K562 (cell line): ENCODE data around the gene METTL14. TPM values are rescaled to one million over a fixed set of nuclear protein-coding genes. Genes with fewer than 3 reads are reported as not detected.

Experiments used
- ATAC-seq: fragments of 200-7000 bp; cut with Tn5 transposase; 3 replicates; pipeline ENCODE4 v1.9.1; 2020; ENCODE audit warnings: moderate library complexity
- BruUV-seq: library from RNA; stranded (reverse); fragments of 400-500 nt; replicated peaks from 2 replicates; lab custom pipeline; 2021; lab: Mats Ljungman, UMichigan
- CTCF ChIA-PET: fragments of 300-600 bp; formaldehyde crosslinking; extraction: SDS; loops from one replicate; lab custom pipeline; 2021; ENCODE audit warnings: low intra/inter-chr PET ratio; lab: Yijun Ruan, JAX
- POLR2A ChIA-PET: fragments of 300-600, 350-650 bp; sonication (Branson Sonifier 250); formaldehyde crosslinking; extraction: SDS; loops from one replicate; lab custom pipeline; 2021; ENCODE audit warnings: antibody characterized with exemption, inconsistent platforms; lab: Yijun Ruan, JAX
- DNase-seq, 4 experiments: peaks; one replicate each; pipeline versions ENCODE4 v3.0.0 to v3.0.0-alpha.2; 2011 to 2018; ENCODE audit warnings: low spot score in 3 of 4, mixed read lengths in 3 of 4; ENCODE audit errors: extremely low read depth in 1 of 4
- FAIRE-seq: peaks from 2 replicates; lab custom pipeline; 2011; peaks lifted over from hg19 to GRCh38; lab: Jason Lieb, UNC
- H2AFZ ChIP-seq: 2 replicates; pipeline ENCODE4 v1.6.0; 2011; ENCODE audit warnings: low read depth, low read length, control low read depth, inconsistent platforms
- H3K27ac ChIP-seq: fragments of 200-600 bp; 3 replicates; pipeline ENCODE4 v1.8.0; 2011; ENCODE audit warnings: low read depth, mild to moderate bottlenecking, control low read depth, inconsistent platforms, low read length, moderate library complexity, mixed read lengths; ENCODE audit errors: extremely low read depth
- H3K27me3 ChIP-seq, 2 experiments: fragments of 300-600 bp in 1 of 2; 2 replicates in 1 of 2; 3 replicates in 1 of 2; pipeline versions ENCODE4 v1.6.0 to v1.8.0; 2011; ENCODE audit warnings: inconsistent platforms in 2 of 2, low read length in 2 of 2, mild to moderate bottlenecking in 1 of 2, mixed read lengths in 1 of 2, moderate library complexity in 1 of 2; ENCODE audit not compliant: control insufficient read depth in 2 of 2, insufficient read depth in 2 of 2
- H3K36me3 ChIP-seq: fragments of 300-600 bp; 3 replicates; pipeline ENCODE4 v1.8.0; 2011; ENCODE audit warnings: mild to moderate bottlenecking, low read length, inconsistent platforms; ENCODE audit not compliant: control insufficient read depth, insufficient read depth
- H3K4me1 ChIP-seq, 2 experiments: fragments of 200-600 bp in 1 of 2; replicated peaks in 1 of 2; 2 replicates in 1 of 2; 3 replicates in 1 of 2; pipeline versions ENCODE4 v1.5.1 to v1.8.0; 2011; ENCODE audit warnings: inconsistent platforms in 2 of 2, low read length in 2 of 2, mild to moderate bottlenecking in 1 of 2, mixed read lengths in 1 of 2, moderate library complexity in 1 of 2; ENCODE audit not compliant: control insufficient read depth in 2 of 2, insufficient read depth in 2 of 2
- H3K4me2 ChIP-seq: 2 replicates; pipeline ENCODE4 v1.6.1; 2011; ENCODE audit warnings: low read length, control low read depth, inconsistent platforms, mixed read lengths; ENCODE audit not compliant: insufficient read depth
- H3K4me3 ChIP-seq: fragments of 200-600 bp; sonication (generic), shearing (Covaris generic); 2 replicates; pipeline ENCODE4 v1.5.1; 2016; ENCODE audit warnings: control low read depth, inconsistent platforms
- H3K79me2 ChIP-seq: fragments of 200-600 bp; 3 replicates; pipeline ENCODE4 v1.8.0; 2011; ENCODE audit warnings: low read length, inconsistent platforms; ENCODE audit not compliant: control insufficient read depth, insufficient read depth
- H3K9ac ChIP-seq, 2 experiments: 2 replicates each; pipeline versions ENCODE4 v1.6.0 to v1.6.1; 2011; ENCODE audit warnings: low read depth in 2 of 2, low read length in 2 of 2, control low read depth in 1 of 2, inconsistent platforms in 1 of 2, mild to moderate bottlenecking in 1 of 2, mixed read lengths in 1 of 2; ENCODE audit not compliant: insufficient read depth in 1 of 2
- H3K9me1 ChIP-seq: one replicate; pipeline ENCODE4 v1.6.0; 2011; ENCODE audit warnings: inconsistent platforms, mild to moderate bottlenecking, low read length, moderate library complexity; ENCODE audit not compliant: control insufficient read depth, insufficient read depth
- H3K9me3 ChIP-seq: replicated peaks from 2 replicates; pipeline ENCODE4 v1.5.1; 2011; ENCODE audit warnings: low read depth, low read length, inconsistent platforms; ENCODE audit not compliant: control insufficient read depth, insufficient read depth
- H4K20me1 ChIP-seq: replicated peaks from 2 replicates; pipeline ENCODE4 v1.6.1; 2011; ENCODE audit warnings: low read length, inconsistent platforms, mixed read lengths; ENCODE audit not compliant: control insufficient read depth, insufficient read depth
- AFF4 ChIP-seq: sonication (generic); formaldehyde crosslinking; IDR thresholded peaks from 2 replicates; pipeline ENCODE4 v1.8.0; 2023; ENCODE audit warnings: mild to moderate bottlenecking, missing genetic modification reagents
- CREB3 ChIP-seq: fragments of 450-650 bp; conservative IDR thresholded peaks from 2 replicates; pipeline ENCODE4 v1.6.1; 2016; ENCODE audit warnings: missing genetic modification characterization, low read depth, mild to moderate bottlenecking, missing compliant biosample characterization, moderate library complexity
- GTF2F1 ChIP-seq: IDR thresholded peaks from 2 replicates; pipeline ENCODE4 v1.6.1; 2011; ENCODE audit warnings: low read depth, low read length, improper control_type of control experiment
- HNRNPL ChIP-seq: fragments of 200-400 bp; formaldehyde crosslinking; IDR thresholded peaks from 2 replicates; pipeline ENCODE4 v1.6.1; 2017; ENCODE audit warnings: low read depth, mild to moderate bottlenecking, low read length
- HOMEZ ChIP-seq: fragments of 250-450 bp; sonication (Bioruptor Pico); IDR thresholded peaks from 2 replicates; pipeline ENCODE4 v1.4.0; 2020; ENCODE audit warnings: mild to moderate bottlenecking, moderate library complexity
- NR3C1 ChIP-seq: sonication (generic); formaldehyde crosslinking; IDR thresholded peaks from 2 replicates; pipeline ENCODE4 v1.8.1; 2022; ENCODE audit warnings: missing genetic modification reagents
- SUPT5H ChIP-seq: fragments of 450-650 bp; IDR thresholded peaks from 2 replicates; pipeline ENCODE4 v1.6.1; 2016
- UBTF ChIP-seq, 2 experiments: IDR thresholded peaks; 2 replicates each; pipeline ENCODE4 v1.6.1; 2012; ENCODE audit warnings: improper control_type of control experiment in 2 of 2, low read depth in 2 of 2, low read length in 2 of 2, borderline replicate concordance in 1 of 2
- XRCC4 ChIP-seq: IDR thresholded peaks from one replicate; pipeline ENCODE4 v1.6.1; 2011; ENCODE audit not compliant: insufficient read depth, insufficient read length; ENCODE audit errors: extremely low read depth
- ZNF408 ChIP-seq: fragments of 250-450 bp; sonication (Bioruptor Pico); IDR thresholded peaks from 2 replicates; pipeline ENCODE4 v1.4.0; 2020; ENCODE audit warnings: low read depth, mild to moderate bottlenecking, moderate library complexity
- ZNF668 ChIP-seq: fragments of 250-450 bp; sonication (Bioruptor Pico); IDR thresholded peaks from 2 replicates; pipeline ENCODE4 v1.8.0; 2022; ENCODE audit warnings: mild to moderate bottlenecking, inconsistent platforms
- ZNF699 ChIP-seq: fragments of 250-450 bp; sonication (Bioruptor Pico); IDR thresholded peaks from 2 replicates; pipeline ENCODE4 v1.8.0; 2021; ENCODE audit warnings: mild to moderate bottlenecking, moderate library complexity; ENCODE audit not compliant: insufficient replicate concordance
- WGBS: fragments of 100-300 bp; shearing (Covaris generic); methylation state at CpG from one replicate; pipeline ENCODE4 v1.1.6; 2016; ENCODE audit warnings: low coverage, mixed read lengths; ENCODE audit not compliant: insufficient coverage; ENCODE audit errors: missing lambda C conversion rate; 5-methylcytosine and 5-hydroxymethylcytosine counted together
- in situ Hi-C: fragments of 300-500 bp; cut with MboI; formaldehyde crosslinking; loops from 4 replicates; pipeline ENCODE4 v1.15.0; 2018; ENCODE audit warnings: inconsistent platforms, mixed read lengths
- intact Hi-C: fragments of 100-400 bp; cut with micrococcal nuclease; formaldehyde crosslinking; loops from 2 replicates; pipeline ENCODE4 v1.14.2; 2022
- polyA plus RNA-seq, 8 experiments: library from polyadenylated mRNA; depleted of rRNA in 4 of 8; stranded (reverse) in 5 of 8; unstranded in 3 of 8; fragments of >200 nt; fragmentation: Nextera tagmentation in 2 of 8; fragmentation: Illumina TruSeq in 1 of 8; extraction: Ambion mirVana in 2 of 8; extraction: Trizol in 1 of 8; gene quantifications; 2 replicates each; pipeline versions ENCODE4 v1.2.1 to v1.2.3, GENCODE V29; 2011 to 2014; ENCODE audit warnings: inconsistent platforms in 1 of 8, missing spikeins in 1 of 8
- total RNA-seq, 7 experiments: library from RNA; depleted of rRNA in 6 of 7; stranded (reverse); fragments of >200 nt in 6 of 7; fragmentation: Illumina TruSeq in 2 of 7; extraction: Trizol in 2 of 7; gene quantifications; 2 replicates each; pipeline versions ENCODE4 v1.2.1 to v1.2.3, GENCODE V29; 2011 to 2021; ENCODE audit warnings: low replicate concordance in 1 of 7

METTL14 gene
- total and polyA plus RNA-seq, 9 of the 15 experiments (the other 6 are each of a cell fraction or from before 2014, with no cell fraction given): 16.7 to 42.4 (median 27.7) TPM

- Histone ChIP-seq H3K9ac (no peak overlapping the region), H3K27ac (no peak overlapping the region), H4K20me1 (no peaks in the 10 kb centered on the region), H3K9me1 (no peaks in the 10 kb centered on the region), H3K36me3 (peaks cover 44% of the 10 kb centered on the region; the same call in 2 of the 3 replicates), H3K4me3 (no peak overlapping the region), H3K4me1 (no peaks in the 10 kb centered on the region), H3K4me2 (no peak overlapping the region), H3K9me3 (no peaks in the 10 kb centered on the region), H3K27me3 (no peaks in the 10 kb centered on the region), H2AFZ (no peak overlapping the region), H3K79me2 (no peaks in the 10 kb centered on the region)
- ChIA-PET CTCF (no interaction called here), POLR2A (no interaction called here)
- ATAC-seq (no peak), DNase-seq (no peak), FAIRE-seq (no peak)
- in situ Hi-C loops (no loop called here), intact Hi-C loops (no loop called here)
- BruUV-seq: no TSS peak
- 79% methylated on average over 6 of the region's 6 CpGs for WGBS
- TF ChIP-seq AFF4 (no peak), ZNF668 (CRISPR knock-in tag) (no peak), SUPT5H (no peak), HOMEZ (CRISPR knock-in tag) (no peak), UBTF (IDR thresholded peaks at IDR 0.05; ENCODE audit: borderline replicate concordance in 1 of 2, low read depth in 2 of 2, low read length in 2 of 2) (no peak), CREB3 (tag) (no peak), HNRNPL (no peak), ZNF408 (CRISPR knock-in tag) (no peak), NR3C1 (no peak), GTF2F1 (no peak), ZNF699 (CRISPR knock-in tag) (no peak), XRCC4 (no peak)
Observed at GRCh38 chr4:118729287-118730286, 44.4 kb downstream of the METTL14 start.
